Gastroesophageal sphincter (tissue), 3 donors: ENCODE data around the gene MAT1A.

Experiments
- CTCF ChIP-seq, 4 experiments: fragments of 200-600 bp in 2 of 4; fragments of 450-650 bp in 2 of 4; sonication (generic) in 1 of 4; IDR thresholded peaks; one replicate each; pipeline ENCODE4 v1.5.1; 2017 to 2019; ENCODE audit warnings: antibody characterized with exemption in 4 of 4, mild to moderate bottlenecking in 2 of 4, moderate library complexity in 2 of 4
- EP300 ChIP-seq: sonication (generic); formaldehyde crosslinking; IDR thresholded peaks from one replicate; pipeline ENCODE4 v1.6.1; 2017; ENCODE audit warnings: antibody characterized with exemption, mild to moderate bottlenecking

- TF ChIP-seq CTCF (IDR thresholded peaks at IDR 0.05) (no peak), EP300 (no peak)
These were observed 11.0 kb downstream of the MAT1A start for GRCh38 chr10:80278480-80278879.
